GM19397 (cell line): Measurements from ENCODE around the gene MAP1B.
"Not testable (repeated sequence)": the region's sequence is repeated elsewhere in the genome, so short reads cannot be mapped to it uniquely, and the experiment has no call there.

Experiments used
- ATAC-seq: cut with Tn5 transposase; IDR thresholded peaks from one replicate; pipeline ENCODE4 v1.9.1; 2021; ENCODE audit warnings: mild to moderate bottlenecking, moderate library complexity; ENCODE audit not compliant: unreplicated experiment

The MAP1B gene

DNA sequence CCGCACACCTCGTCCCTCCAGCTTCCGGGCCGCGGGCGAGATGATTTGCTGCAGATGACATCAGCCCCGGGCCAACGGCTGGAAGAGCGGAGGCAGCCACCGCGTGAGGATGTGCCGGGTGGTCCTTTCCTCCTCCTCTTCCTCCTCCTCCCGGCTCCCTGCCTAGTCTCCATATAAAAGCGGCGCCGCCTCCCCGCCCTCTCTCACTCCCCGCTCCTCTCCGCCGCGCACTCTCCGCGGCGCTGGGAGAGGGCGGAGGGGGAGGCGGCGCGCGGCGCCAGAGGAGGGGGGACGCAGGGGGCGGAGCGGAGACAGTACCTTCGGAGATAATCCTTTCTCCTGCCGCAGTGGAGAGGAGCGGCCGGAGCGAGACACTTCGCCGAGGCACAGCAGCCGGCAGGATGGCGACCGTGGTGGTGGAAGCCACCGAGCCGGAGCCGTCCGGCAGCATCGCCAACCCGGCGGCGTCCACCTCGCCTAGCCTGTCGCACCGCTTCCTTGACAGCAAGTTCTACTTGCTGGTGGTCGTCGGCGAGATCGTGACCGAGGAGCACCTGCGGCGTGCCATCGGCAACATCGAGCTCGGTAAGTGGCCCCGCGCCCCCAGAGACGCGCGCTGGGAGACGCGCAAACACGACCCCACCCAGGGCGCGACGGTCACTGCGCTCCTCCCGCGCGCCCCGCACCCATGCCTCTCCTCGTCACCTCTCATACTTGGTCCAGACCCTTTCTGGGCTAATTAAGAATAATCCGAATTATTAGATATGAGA, at the start of gene MAP1B:
Gene MAP1B, plus strand, starts transcription at position 345 of the 770 bp plus-strand sequence. Its CDS starts 57 bp downstream, at position 402.
- peak; percentile 31 for ATAC-seq

DNA sequence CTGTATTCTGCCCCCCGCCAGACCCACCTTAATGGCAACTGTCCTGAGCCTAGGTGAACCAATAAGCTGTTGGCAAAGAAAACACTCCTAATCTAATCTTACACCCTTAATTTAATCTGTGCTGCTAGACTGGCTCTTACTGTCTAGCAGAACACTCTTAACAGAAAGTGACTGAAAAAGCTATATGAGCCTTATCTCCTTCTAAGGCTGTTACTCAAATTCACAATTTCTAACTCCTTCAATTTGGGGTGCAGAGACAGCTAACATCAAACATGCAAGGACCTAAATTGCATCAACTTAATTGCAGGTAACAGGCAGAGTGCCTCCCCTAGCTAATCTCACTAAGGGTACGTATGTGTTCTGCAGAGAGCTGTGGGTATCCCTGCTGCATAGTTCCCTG, 49.5 kb upstream of the MAP1B start:
- ATAC-seq: no peak

DNA sequence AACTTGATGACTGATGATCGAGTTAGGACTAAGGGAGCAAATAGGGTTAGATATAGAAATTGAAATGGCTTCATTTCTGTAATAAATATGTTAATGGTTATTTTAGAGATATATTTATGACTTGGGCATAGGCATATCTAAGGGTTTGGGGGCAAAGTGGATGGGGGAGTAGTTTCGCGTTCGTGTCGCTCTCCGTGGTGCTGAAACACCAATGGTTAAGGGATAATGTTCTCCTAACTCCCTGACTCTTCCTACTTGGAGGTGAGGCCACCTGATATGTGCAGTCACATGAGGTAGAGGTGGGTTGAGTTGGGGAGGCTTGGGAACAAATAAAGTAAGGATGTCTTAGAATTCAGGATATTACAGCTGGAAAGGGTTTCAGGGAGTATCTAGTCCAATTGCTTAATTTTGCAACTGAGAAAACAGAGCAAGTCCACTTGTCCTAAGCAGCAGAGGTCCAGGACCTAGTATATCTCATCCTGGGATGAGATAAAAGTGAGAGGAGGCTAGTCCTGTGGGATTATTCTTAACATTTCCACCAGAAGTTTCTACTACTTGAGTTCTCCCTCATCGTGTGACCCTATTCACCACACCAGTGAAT, 44.0 kb upstream of the MAP1B start:
- no peak for ATAC-seq

DNA sequence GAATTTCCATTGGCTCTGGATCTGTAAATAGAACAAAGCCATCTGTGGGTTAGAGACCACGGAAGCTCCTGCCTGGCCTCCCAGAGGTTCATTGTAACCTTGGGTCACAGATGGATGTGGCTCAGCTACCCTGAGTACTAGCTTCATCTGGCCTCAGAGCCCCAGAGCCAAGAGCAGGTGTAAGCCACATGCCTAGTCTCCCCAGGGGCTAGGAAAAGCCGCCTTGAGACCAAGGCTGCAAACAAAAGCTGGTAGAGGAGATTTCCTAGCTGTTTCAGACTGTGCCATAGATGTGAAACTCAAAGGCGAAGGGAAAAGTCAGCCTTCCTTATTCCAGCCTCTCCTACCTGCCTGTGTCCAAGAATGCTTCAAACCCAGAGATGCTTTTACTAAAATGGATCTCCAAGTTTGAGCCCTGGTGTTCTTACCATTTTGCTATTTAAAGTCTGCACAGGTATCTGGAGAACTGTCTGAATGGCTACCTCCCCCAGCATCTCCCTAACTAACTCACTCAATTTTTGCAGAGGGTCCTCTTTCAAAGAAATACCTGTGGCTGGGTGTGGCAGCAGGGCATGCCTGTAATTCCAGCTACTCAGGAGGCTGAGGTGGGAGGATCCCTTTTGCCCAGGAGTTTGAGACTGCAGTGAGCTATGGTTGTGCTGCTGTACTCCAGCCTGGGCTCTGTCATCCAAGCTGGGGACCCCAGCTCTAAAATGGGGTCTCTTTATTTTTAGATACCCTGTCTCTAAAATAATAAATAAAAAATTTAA, 42.3 kb upstream of the MAP1B start:
- ATAC-seq: no peak

DNA sequence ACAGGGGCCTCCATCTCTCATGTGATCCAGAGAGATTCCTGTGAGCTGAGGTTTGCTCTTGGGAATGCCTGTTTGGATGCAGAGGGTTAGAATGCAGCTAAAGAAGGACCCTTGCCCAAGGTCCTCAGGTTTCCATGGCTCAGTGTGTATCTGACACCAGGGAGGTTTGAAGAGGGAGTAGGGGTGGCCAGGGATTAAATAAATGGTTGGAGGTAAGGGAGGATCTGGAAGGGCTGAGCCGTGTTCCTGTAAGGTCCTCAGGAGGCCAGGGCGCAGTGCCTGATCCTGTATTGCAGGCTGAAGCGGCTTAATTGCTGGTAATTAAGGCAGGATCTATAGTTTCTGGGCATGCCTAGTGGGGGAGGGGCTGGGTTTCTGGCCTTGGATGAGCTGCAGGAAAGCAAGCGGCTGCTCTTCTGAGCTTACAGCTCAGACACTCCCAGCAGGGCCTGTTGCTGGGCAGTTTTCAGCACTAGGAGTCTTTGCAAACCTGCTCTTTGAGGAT, 41.5 kb upstream of the MAP1B start:
- no peak for ATAC-seq

DNA sequence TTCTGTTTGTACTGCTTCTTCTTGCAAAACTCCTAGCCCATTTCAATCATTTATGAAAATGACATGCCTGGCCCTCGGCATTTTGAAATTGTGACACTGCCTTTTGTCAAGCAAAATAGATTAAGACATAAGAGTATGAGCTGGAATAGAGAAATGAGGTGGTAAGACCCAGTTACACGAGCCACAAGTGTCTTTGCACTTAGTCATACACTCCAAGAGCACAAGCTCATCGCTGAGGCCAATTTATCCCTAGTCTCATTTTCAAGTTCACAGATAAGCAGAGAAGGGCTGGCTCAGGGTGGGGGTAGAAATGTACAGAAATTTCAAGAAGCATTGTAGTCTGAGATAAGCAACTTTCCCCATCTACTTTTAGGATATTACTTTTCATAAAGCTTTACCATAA, 40.6 kb upstream of the MAP1B start:
- ATAC-seq: no peak

DNA sequence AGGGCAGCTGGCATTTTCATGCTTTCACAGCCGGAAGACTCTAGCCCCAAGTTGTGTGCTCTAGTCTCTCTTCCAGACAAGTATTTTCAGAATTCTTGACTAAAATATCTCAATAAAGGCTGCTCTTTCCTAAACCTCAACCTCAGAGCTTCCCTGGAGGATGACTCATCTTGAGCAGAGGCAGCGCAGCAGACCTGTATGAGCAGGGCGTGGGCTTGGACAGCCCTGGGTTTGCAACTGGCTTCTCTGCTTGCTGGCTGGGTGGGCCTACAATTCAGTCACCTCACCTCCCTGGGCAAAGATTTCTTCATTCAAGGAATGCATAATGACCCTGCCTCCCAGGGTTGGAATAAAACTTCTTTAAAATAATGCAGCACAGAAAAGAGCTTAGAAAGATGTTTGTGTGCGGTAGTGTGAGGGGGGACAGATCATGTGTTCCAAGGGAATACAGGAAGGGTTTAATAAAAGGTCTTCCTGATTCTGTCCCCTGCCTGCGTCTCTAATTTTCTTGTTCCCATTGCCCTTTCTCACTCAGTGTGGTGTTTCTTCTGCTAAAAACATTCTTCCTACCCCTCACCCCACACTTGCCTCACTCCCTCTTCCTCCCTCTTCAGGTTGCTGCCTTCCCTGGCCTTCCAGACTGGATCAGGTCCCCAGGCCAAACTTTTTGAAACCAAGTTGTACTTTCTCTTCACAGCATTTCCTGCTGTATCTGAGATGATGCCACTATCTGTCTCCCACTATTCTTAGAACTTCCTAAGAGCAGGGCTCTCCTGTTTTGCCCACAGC, 39.4 kb upstream of the MAP1B start:
- ATAC-seq: no peak

DNA sequence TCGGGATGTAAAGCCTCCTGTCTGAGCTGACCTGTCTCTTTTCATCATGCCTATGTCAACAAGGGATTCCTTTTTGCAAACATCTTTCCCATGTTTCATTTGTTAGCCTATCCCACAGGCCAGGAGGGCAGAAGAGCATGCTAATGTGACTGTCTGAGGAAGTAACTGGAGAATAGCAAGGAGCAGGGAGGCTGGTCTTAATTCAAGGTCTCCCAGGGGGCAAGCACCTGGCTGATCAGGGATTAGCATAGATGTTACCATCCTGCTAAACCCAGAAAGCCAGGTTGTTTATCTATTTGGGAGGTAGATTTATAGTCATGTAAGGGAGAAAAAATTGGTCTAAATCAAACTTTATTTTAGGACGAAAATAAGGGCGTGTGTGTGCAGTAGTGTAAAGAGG, 36.7 kb upstream of the MAP1B start:
- ATAC-seq: no peak

DNA sequence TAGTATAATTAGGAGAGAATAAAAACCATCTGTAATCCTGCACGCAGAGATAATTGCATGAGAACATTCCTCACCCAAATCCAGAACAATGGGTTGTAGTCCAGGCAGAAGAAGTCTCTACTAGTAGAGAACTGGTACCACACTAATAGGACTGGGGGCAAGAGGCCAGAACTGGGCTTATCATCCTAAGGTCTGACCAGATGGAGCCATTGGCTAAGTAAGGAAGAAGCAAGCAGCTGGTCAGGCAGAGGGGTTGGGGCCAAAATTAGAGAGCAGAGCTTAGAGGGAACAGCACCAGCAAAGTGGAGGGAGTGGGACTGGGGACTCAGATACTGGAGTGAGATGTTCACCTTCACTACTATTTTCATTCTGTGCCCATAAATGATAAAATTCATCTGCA, 35.4 kb upstream of the MAP1B start:
- ATAC-seq: no peak

DNA sequence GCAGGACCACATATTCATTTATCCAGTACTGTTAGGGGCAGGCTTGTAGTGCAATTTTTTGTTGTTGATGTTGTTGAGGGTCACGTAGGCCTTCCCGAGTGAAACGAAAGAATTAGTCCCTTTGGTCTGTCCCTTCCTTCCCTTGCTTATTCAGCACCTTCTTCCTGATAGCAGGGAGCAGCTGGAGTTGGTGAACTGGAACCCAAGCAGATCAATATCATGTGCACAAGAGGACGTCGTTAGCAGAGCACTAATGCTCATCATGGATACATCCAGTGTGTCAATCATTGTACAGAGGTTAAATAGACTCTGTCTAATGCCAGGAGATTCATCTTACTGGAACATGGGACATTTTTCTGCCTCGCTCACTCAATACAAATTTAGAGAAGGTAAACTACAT, 33.0 kb upstream of the MAP1B start:
- ATAC-seq: no peak

DNA sequence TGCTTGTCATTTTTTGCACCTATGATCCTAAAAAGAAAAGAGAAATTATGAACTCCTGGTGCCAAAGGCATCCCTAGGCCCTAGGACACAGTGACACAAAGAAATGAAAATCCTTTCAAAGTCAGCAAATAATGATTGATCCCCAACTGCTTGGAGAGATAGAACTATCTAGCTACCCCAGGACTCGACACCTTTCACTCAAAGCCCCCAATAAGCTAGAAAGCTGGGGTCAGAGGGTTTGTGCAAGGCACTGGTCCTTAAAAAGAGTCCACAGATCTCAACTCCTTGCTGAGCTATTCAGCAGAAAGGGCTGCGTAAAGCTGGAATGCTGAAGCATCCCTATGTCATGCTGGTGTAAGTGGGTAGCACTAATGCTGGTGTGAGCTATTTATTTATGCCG, 31.8 kb upstream of the MAP1B start:
- no peak for ATAC-seq

DNA sequence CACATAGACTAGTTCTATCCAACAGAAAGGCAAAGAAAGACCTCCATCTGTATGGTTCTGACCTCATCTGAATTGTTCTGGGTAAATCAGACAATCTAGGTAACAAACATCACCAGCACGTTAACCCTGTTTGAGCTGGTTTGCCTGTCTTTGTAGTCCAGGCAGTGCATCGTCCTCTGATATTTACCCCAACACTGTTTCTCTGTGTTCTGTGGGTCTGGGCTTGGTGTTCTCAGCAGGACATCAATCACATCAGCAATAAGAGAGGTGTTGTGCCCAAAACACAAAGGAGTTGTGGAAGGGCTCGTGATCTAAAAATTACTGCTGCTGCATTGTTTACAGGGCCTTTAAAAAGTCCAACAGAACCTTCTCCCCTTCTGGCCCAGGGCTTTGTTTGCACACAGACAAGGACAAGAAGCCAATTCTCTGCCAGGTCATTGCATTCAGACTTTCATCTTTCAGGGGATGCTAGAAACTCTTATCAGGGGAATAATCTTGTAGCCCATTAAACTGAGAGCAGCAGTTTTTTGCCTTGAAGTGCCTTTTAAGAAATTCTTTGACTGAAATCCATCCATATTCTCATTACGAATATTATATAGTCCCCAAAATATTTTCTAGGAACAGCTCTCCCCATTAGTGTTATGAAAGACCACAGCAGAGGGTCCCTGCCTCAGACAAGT, 30.5 kb upstream of the MAP1B start:
- ATAC-seq: no peak

DNA sequence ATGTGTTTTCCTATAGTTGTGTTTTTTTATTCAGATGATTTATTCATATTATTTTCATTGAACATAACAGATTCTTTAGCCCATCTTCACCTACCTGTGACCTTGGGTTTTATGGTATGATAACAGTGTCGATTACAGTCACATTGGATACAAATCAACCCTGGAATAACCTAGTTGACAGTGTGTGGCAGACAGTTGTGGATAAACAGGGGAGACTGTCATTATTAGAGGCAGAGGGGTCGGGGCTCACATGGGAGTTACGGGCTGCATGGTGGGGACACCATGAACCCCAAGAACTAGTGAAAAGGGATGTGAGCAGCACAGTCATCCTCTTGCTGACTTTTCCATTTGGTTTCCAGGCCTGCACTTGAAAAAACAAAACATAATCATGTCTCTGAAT, 29.9 kb upstream of the MAP1B start:
- ATAC-seq: no peak

DNA sequence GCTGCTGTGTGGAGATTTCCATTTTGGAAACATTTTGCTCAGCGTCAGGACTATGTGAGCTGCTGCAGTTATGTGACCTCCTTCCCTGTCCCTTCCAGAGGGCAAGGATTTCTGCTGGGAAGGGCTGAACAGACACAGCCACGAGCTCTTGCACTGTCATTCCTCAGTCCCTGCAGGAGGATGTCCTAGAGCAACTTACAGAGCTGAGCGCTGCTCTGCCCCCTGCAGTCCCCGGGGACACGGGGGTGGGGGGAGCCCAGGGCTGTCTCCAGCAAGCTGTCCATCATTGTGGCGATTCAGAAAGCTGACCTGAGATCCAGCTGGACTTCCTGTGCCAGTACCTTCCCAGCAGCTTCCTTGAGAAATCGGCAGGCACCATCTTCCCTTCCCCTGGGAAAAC, 28.0 kb upstream of the MAP1B start:
- no peak for ATAC-seq

DNA sequence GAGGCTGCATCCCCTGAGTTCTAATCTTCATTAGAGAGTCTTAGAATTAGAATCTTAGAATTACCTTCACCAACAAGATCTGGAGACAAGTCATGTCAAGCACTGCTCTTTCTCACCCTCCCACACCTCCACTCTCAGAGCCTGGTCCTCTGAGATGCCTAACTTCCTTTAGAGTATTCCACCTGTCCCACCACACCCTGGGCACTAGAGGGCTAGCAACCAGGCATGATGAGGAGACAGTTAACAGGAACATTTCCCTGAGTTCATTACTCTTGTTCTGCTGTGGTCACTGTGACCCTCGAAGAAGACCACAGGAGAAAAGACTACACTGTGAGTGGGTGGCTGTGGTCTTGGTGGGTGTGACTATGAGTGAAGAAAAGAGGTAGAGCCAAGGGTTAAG, 25.2 kb upstream of the MAP1B start:
- ATAC-seq: no peak

DNA sequence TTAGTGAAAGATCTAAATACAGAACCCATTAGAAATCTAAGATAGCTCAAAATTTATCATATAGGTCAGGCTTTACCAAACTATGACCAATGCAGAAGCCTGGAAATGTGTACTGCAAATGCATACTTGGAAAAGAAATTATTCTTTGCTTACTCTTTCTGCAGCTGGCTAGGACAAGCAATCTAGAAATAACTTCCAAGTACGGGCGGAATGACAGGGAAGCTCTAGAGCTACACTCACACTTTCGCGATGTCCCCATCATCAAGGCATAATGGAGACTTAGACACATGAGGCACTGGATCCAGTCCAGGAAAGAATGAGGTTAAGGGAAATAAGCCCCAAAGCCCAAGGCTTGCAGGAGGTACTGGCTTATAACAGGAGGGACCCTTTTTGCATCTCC, 22.4 kb upstream of the MAP1B start:
- no peak for ATAC-seq

DNA sequence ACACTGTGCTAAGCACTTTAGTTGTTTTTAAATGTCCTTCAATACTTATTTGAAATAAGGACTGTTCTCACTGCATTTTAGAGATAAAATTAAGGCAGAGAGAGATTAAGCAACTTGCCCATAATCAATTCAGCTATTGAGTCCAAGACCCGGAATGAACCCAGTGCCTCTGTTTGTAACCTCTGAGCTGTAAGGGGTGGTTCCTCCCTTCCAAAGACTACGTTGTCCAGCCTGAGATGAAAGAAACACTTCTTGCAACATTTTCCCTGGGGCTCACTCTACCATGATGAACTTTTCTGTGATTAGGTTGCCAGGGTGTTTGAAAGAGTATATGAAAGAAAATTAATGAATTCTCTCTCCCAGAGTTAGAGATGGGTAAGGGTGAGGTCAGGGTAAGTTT, 22.0 kb upstream of the MAP1B start:
- ATAC-seq: no peak

DNA sequence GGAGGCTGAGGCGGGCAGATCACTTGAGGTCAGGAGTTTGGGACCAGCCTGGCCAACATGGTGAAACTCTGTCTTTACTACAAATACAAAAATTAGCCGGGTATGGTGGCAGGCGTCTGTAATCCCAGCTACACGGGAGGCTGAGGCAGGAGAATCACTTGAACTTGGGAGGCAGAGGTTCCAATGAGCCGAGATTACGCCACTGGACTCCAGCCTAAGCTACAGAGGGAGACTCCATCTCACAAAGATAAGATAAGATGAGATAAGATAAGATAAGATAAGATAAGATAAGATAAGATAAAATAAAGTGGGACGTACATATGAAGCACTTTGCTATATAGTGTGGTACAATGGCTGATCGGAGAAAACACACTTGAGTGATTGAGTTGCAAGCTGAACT, 17.6 kb upstream of the MAP1B start:
- ATAC-seq: not testable (repeated sequence)

DNA sequence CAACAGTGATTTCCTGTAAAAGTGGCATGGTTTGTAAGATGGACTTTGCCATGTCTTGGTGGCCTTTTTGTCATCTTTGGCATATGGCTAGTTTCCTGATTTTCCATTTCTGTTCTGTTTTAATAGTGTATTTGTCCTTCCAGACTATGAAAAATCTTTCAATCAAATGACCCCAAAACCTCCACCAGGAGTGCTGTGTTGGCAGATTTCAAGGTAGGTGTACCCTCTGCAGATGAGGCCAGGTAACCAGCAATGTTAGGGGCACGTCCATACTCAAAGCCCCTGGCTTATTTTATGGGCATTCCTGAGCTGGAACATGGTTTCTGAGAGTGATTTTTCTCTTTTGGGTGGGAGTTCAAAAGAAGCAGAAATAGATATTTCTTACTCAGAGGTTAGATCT, 15.2 kb upstream of the MAP1B start:
- no peak for ATAC-seq

DNA sequence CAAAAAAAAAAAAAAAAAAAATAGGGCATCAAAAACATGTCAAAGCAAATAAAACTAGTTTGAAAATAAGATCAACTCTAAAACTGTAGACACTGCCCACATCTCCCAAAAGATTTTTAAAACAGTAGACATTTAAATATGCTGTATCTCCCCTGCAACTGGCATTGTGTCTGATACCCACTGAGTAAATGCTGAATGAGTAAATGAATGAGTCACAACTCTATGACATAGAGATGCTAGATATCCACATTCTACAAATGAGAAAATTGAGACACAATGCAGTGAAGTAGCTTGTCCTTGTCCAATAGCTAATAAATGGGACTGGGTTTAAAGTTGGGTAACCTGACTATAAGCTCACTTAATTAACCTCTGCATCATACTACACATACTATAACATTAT, 14.1 kb upstream of the MAP1B start:
- ATAC-seq: no peak

DNA sequence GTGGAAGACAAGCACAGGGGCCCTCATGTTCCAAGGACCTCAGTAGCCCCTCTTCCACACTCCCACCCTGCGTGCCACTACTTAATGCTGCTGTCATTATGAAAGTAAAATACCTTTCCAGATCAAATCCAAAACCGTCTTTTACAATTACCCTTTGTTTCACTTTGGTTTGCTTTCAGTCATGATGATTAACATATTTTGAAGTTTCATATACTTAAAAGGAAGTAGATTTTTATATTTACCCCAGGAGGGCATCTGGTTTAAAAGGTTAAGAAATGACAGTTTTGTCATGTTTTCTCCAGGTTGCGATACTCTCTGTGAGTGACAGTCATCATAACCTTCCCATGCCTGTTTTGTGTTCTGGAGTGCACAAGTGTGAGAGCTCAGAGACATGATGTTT, 13.5 kb upstream of the MAP1B start:
- peak; percentile 50 for ATAC-seq
